Measurements from ENCODE around the gene COG7. TPM values are rescaled to one million over a fixed set of nuclear protein-coding genes. Genes with fewer than 3 reads are reported as not detected.

The COG7 gene
- total and polyA plus RNA-seq, 11 donors: 7.8 to 16.8 (median 12.2) TPM

- no peak overlapping the region for H3K27ac ChIP-seq
- WGBS, 4 donors: 86 to 88% (median 88%) methylated on average over 7 of the region's 7 CpGs
Observed at GRCh38 chr16:23375643-23376042, 77.3 kb downstream of the COG7 start.

DNA sequence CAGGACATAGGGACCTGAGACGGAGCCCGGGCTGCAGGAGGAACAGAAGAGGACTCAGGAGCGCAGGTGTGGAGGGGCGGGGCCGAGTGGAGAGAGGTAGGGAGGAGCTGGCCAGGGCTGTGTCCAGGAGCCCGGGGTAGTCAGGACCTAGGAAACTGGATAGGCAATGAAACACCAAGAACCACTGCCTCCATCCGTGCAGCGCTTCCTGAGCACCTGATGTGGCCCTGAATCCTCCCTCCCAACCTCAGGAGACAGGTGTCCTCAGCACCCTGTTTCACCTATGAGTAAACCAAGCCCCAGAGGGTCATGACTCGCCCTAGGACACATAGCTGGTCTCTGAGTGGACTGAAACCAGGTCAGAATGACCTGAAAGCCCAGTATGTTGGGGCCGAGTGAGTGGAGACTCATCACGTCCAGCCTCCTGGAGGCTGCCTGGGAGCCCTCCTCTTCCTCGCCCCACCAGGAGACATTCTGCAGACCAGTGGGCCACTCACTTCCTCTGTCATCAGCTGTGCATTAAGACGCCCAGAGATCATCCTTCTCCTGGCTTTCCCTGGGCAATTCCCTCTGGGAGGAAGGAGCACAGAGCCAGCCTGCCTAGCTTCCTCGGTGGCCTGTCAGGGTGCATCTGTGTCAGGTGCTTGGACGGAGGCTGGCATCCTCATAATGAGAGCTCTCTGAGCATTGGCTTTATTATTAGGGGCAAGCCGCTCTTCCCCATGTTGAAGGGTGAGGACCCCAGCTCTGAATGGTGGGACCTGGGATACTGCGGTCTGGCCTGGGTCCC lies 78.1 kb downstream of the COG7 start:
- DNase-seq: no peak
- WGBS, 4 donors: 70 to 80% (median 75%) methylated on average over 16 to 17 of the region's 17 CpGs
- no peak for ATAC-seq
- H3K9me3 ChIP-seq: no peaks in the 10 kb centered on the region
- no peaks in the 10 kb centered on the region for H3K36me3 ChIP-seq
- H3K27ac ChIP-seq: no peak overlapping the region
- no peak for TF ChIP-seq POLR2A (IDR thresholded peaks at IDR 0.05)
- TF ChIP-seq CTCF (IDR thresholded peaks at IDR 0.05): no peak
- no peaks in the 10 kb centered on the region for H3K4me1 ChIP-seq
- no peak overlapping the region for H3K4me3 ChIP-seq
- intact Hi-C loops (cut with DNase I): loop anchor here in 1 of 10 donors (10.0 kb wide), 1 partner anchor 60 kb away; no protein-coding TSS in a partner anchor
- H3K27me3 ChIP-seq: peaks cover 0 to 18% (median 0%) of the 10 kb centered on the region in 9 donors

More at GRCh38 chr16:23375643-23376042, 77.3 kb downstream of the COG7 start:
- Histone ChIP-seq H3K27me3 (peaks cover 0 to 18% (median 0%) of the 10 kb centered on the region in 9 donors), H3K9me3 (no peaks in the 10 kb centered on the region), H3K4me3 (no peak overlapping the region), H3K4me1 (no peaks in the 10 kb centered on the region), H3K36me3 (no peaks in the 10 kb centered on the region)
- DNase-seq (no peak), ATAC-seq (no peak)
- intact Hi-C loops (cut with DNase I): loop anchor here in 1 of 10 donors (10.0 kb wide), 1 partner anchor 59 kb away; no protein-coding TSS in a partner anchor
- TF ChIP-seq CTCF (IDR thresholded peaks at IDR 0.05) (no peak), POLR2A (IDR thresholded peaks at IDR 0.05) (no peak)

GRCh38 chr16:23373436-23374219 lies 79.4 kb downstream of the COG7 start:
- Histone ChIP-seq H3K9me3 (no peaks in the 10 kb centered on the region), H3K27me3 (peaks cover 0 to 18% (median 0%) of the 10 kb centered on the region in 9 donors)

More at GRCh38 chr16:23373436-23374219, 79.4 kb downstream of the COG7 start:
- intact Hi-C loops (cut with DNase I): loop anchor here in 1 of 10 donors (10.0 kb wide), 1 partner anchor 61 kb away; no protein-coding TSS in a partner anchor
- Histone ChIP-seq H3K4me1 (no peaks in the 10 kb centered on the region), H3K36me3 (no peaks in the 10 kb centered on the region), H3K27ac (no peak overlapping the region), H3K4me3 (no peak overlapping the region)
- TF ChIP-seq POLR2A (IDR thresholded peaks at IDR 0.05) (no peak), CTCF (IDR thresholded peaks at IDR 0.05) (no peak)
- WGBS, 4 donors: 81 to 84% (median 81%) methylated on average over 13 of the region's 13 CpGs
- DNase-seq (no peak), ATAC-seq (no peak)

Measured in heart left ventricle (tissue), 16 donors.